ENCODE results near the gene NAPA.

- TF ChIP-seq, protein P1, sequence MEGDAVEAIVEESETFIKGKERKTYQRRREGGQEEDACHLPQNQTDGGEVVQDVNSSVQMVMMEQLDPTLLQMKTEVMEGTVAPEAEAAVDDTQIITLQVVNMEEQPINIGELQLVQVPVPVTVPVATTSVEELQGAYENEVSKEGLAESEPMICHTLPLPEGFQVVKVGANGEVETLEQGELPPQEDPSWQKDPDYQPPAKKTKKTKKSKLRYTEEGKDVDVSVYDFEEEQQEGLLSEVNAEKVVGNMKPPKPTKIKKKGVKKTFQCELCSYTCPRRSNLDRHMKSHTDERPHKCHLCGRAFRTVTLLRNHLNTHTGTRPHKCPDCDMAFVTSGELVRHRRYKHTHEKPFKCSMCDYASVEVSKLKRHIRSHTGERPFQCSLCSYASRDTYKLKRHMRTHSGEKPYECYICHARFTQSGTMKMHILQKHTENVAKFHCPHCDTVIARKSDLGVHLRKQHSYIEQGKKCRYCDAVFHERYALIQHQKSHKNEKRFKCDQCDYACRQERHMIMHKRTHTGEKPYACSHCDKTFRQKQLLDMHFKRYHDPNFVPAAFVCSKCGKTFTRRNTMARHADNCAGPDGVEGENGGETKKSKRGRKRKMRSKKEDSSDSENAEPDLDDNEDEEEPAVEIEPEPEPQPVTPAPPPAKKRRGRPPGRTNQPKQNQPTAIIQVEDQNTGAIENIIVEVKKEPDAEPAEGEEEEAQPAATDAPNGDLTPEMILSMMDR (IDR thresholded peaks at IDR 0.05): no peak
- TF ChIP-seq POLR2A (IDR thresholded peaks at IDR 0.05): no peak
These were observed 45.1 kb downstream of the NAPA start for GRCh38 chr19:47469719-47470118.

Measured in gastroesophageal sphincter (tissue), 3 donors.